K562 (cell line): ENCODE data around the gene TRNAU1AP. TPM values are rescaled to one million over a fixed set of nuclear protein-coding genes. Genes with fewer than 3 reads are reported as not detected.

Experiments used
- KAT8 ChIP-seq: fragments of 450-650 bp; IDR thresholded peaks from 2 replicates; pipeline ENCODE4 v1.6.1; 2016; ENCODE audit warnings: low read depth, mild to moderate bottlenecking
- NUFIP1 ChIP-seq: fragments of 450-650 bp; IDR thresholded peaks from 2 replicates; pipeline ENCODE4 v1.6.1; 2018; ENCODE audit not compliant: partially characterized antibody
- TCF3 ChIP-seq: sonication (generic); formaldehyde crosslinking; IDR thresholded peaks from 2 replicates; pipeline ENCODE4 v1.4.0; 2020; ENCODE audit warnings: mild to moderate bottlenecking, missing genetic modification reagents
- polyA plus RNA-seq, 8 experiments: library from polyadenylated mRNA; depleted of rRNA in 4 of 8; stranded (reverse) in 5 of 8; unstranded in 3 of 8; fragments of >200 nt; fragmentation: Nextera tagmentation in 2 of 8; fragmentation: Illumina TruSeq in 1 of 8; extraction: Ambion mirVana in 2 of 8; extraction: Trizol in 1 of 8; gene quantifications; 2 replicates each; pipeline versions ENCODE4 v1.2.1 to v1.2.3, GENCODE V29; 2011 to 2014; ENCODE audit warnings: inconsistent platforms in 1 of 8, missing spikeins in 1 of 8
- total RNA-seq, 7 experiments: library from RNA; depleted of rRNA in 6 of 7; stranded (reverse); fragments of >200 nt in 6 of 7; fragmentation: Illumina TruSeq in 2 of 7; extraction: Trizol in 2 of 7; gene quantifications; 2 replicates each; pipeline versions ENCODE4 v1.2.1 to v1.2.3, GENCODE V29; 2011 to 2021; ENCODE audit warnings: low replicate concordance in 1 of 7
- TF ChIP-seq, protein P1 (sequence below), 2 experiments: fragments of 450-650 bp in 1 of 2; sonication (generic) in 1 of 2; formaldehyde crosslinking in 1 of 2; IDR thresholded peaks in 1 of 2; conservative IDR thresholded peaks in 1 of 2; 2 replicates each; pipeline versions ENCODE4 v1.6.1 to v1.8.1; 2016 to 2023; ENCODE audit warnings: mild to moderate bottlenecking in 2 of 2, moderate library complexity in 2 of 2, inconsistent platforms in 1 of 2, missing genetic modification reagents in 1 of 2
- TF ChIP-seq, protein P2 (sequence below): sonication (generic); formaldehyde crosslinking; IDR thresholded peaks from 2 replicates; pipeline ENCODE4 v1.8.1; 2023; ENCODE audit warnings: mild to moderate bottlenecking, missing genetic modification reagents
- TF ChIP-seq, protein P3 (sequence below): fragments of 250-450 bp; sonication (Bioruptor Pico); IDR thresholded peaks from 2 replicates; pipeline ENCODE4 v1.4.0; 2020; ENCODE audit warnings: mild to moderate bottlenecking, moderate library complexity
- TF ChIP-seq, protein P4 (sequence below), 2 experiments: fragments of 450-650 bp; formaldehyde crosslinking in 1 of 2; IDR thresholded peaks; 2 replicates each; pipeline versions ENCODE4 v1.4.0 to v1.6.1; 2014 to 2020; ENCODE audit warnings: mild to moderate bottlenecking in 2 of 2, borderline replicate concordance in 1 of 2, low read depth in 1 of 2

The TRNAU1AP gene
- total and polyA plus RNA-seq, 9 of the 15 experiments (the other 6 are each of a cell fraction or from before 2014, with no cell fraction given), result 34.9 to 110 (median 46.3) TPM

DNA sequence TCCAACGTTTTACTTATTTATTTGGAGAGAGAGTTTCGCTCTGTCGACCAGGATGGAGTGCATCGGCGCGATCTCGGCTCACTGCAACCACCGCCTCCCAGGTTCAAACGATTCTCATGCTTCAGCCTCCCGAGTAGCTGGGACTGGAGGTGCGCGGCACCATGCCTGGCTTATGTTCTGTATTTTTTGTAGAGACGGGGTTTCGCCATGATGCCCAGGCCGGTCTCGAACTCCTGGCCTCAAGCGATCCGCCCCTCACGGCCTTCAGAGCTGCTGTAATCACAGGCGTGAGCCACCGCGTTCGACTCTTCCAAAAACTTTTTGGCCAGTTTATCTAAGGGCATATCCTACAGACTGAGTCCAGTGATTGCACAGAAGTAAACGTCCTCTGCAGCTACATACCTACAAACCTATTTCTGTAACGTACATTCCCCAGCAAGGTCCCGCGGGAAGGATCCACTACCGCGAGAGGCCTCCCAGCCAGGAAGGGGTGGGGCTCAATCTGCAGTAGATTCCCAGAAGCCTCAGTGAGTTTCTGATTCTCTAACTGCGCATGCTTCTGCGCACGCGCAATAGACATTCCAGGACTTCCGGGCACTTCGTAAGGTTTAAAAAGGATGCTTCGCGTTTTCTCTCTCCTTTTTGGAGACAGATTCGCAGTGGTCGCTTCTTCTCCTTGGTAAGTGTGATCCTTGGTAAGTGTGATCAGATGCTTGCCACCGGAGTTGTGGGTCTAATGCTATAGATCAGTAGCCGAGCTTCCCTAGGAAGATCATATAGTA lies 47.3 kb upstream of the TRNAU1AP start, which contains the start of gene RCC1 (continued):
- TF ChIP-seq, protein P1, sequence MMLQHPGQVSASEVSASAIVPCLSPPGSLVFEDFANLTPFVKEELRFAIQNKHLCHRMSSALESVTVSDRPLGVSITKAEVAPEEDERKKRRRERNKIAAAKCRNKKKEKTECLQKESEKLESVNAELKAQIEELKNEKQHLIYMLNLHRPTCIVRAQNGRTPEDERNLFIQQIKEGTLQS (IDR thresholded peaks at IDR 0.05), result peak; percentile 13; the same call in 1 of the 2 replicates
- TF ChIP-seq, protein P1 (CRISPR knock-in tag; conservative IDR thresholded peaks at IDR 0.05), result 0 out of 2 replicates have a peak, but pooled peaks have one; percentile 6
- TF ChIP-seq TCF3 (CRISPR knock-in tag), result peak; percentile 42; the same call in 1 of the 2 replicates
- TF ChIP-seq, protein P2, sequence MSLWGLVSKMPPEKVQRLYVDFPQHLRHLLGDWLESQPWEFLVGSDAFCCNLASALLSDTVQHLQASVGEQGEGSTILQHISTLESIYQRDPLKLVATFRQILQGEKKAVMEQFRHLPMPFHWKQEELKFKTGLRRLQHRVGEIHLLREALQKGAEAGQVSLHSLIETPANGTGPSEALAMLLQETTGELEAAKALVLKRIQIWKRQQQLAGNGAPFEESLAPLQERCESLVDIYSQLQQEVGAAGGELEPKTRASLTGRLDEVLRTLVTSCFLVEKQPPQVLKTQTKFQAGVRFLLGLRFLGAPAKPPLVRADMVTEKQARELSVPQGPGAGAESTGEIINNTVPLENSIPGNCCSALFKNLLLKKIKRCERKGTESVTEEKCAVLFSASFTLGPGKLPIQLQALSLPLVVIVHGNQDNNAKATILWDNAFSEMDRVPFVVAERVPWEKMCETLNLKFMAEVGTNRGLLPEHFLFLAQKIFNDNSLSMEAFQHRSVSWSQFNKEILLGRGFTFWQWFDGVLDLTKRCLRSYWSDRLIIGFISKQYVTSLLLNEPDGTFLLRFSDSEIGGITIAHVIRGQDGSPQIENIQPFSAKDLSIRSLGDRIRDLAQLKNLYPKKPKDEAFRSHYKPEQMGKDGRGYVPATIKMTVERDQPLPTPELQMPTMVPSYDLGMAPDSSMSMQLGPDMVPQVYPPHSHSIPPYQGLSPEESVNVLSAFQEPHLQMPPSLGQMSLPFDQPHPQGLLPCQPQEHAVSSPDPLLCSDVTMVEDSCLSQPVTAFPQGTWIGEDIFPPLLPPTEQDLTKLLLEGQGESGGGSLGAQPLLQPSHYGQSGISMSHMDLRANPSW, result no peak; the same call in 1 of the 2 replicates
- TF ChIP-seq, protein P3, sequence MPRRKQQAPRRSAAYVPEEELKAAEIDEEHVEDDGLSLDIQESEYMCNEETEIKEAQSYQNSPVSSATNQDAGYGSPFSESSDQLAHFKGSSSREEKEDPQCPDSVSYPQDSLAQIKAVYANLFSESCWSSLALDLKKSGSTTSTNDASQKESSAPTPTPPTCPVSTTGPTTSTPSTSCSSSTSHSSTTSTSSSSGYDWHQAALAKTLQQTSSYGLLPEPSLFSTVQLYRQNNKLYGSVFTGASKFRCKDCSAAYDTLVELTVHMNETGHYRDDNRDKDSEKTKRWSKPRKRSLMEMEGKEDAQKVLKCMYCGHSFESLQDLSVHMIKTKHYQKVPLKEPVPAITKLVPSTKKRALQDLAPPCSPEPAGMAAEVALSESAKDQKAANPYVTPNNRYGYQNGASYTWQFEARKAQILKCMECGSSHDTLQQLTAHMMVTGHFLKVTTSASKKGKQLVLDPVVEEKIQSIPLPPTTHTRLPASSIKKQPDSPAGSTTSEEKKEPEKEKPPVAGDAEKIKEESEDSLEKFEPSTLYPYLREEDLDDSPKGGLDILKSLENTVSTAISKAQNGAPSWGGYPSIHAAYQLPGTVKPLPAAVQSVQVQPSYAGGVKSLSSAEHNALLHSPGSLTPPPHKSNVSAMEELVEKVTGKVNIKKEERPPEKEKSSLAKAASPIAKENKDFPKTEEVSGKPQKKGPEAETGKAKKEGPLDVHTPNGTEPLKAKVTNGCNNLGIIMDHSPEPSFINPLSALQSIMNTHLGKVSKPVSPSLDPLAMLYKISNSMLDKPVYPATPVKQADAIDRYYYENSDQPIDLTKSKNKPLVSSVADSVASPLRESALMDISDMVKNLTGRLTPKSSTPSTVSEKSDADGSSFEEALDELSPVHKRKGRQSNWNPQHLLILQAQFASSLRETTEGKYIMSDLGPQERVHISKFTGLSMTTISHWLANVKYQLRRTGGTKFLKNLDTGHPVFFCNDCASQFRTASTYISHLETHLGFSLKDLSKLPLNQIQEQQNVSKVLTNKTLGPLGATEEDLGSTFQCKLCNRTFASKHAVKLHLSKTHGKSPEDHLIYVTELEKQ (CRISPR knock-in tag), result no peak
- TF ChIP-seq KAT8, result no peak
- TF ChIP-seq, protein P4, sequence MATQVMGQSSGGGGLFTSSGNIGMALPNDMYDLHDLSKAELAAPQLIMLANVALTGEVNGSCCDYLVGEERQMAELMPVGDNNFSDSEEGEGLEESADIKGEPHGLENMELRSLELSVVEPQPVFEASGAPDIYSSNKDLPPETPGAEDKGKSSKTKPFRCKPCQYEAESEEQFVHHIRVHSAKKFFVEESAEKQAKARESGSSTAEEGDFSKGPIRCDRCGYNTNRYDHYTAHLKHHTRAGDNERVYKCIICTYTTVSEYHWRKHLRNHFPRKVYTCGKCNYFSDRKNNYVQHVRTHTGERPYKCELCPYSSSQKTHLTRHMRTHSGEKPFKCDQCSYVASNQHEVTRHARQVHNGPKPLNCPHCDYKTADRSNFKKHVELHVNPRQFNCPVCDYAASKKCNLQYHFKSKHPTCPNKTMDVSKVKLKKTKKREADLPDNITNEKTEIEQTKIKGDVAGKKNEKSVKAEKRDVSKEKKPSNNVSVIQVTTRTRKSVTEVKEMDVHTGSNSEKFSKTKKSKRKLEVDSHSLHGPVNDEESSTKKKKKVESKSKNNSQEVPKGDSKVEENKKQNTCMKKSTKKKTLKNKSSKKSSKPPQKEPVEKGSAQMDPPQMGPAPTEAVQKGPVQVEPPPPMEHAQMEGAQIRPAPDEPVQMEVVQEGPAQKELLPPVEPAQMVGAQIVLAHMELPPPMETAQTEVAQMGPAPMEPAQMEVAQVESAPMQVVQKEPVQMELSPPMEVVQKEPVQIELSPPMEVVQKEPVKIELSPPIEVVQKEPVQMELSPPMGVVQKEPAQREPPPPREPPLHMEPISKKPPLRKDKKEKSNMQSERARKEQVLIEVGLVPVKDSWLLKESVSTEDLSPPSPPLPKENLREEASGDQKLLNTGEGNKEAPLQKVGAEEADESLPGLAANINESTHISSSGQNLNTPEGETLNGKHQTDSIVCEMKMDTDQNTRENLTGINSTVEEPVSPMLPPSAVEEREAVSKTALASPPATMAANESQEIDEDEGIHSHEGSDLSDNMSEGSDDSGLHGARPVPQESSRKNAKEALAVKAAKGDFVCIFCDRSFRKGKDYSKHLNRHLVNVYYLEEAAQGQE (IDR thresholded peaks at IDR 0.05; ENCODE audit: borderline replicate concordance), result no peak
- TF ChIP-seq, protein P4 (CRISPR knock-in tag; IDR thresholded peaks at IDR 0.05; ENCODE audit: low read depth), result 0 out of 2 replicates have a peak, but pooled peaks have one; percentile 26
- TF ChIP-seq NUFIP1, result peak; percentile 28
